Spleen (tissue), 11 donors: Measurements from ENCODE around the gene SHISA6. TPM values are rescaled to one million over a fixed set of nuclear protein-coding genes. Genes with fewer than 3 reads are reported as not detected.

Source experiments
- DNase-seq: peaks from one replicate; pipeline ENCODE4 v3.0.0-alpha.2; 2020
- H3K27ac ChIP-seq, 8 donors: fragments of 200-600 bp; sonication (generic) in 7 of 8; 1 replicate in 4 of 8; 2 replicates in 4 of 8; pipeline versions ENCODE4 v1.5.0 to v1.8.0; 2016 to 2021; ENCODE audit warnings: inconsistent platforms in 4 of 8, mild to moderate bottlenecking in 4 of 8, moderate library complexity in 1 of 8
- H3K27me3 ChIP-seq, 7 donors: fragments of 200-600 bp; sonication (generic) in 6 of 7; replicated peaks in 1 of 7; 1 replicate in 4 of 7; 2 replicates in 3 of 7; pipeline versions ENCODE4 v1.5.0 to v1.8.0; 2016 to 2021; ENCODE audit warnings: inconsistent platforms in 3 of 7, mild to moderate bottlenecking in 1 of 7
- H3K36me3 ChIP-seq, 6 donors: fragments of 200-600 bp; sonication (generic) in 5 of 6; 1 replicate in 4 of 6; 2 replicates in 2 of 6; pipeline versions ENCODE4 v1.5.0 to v1.8.0; 2016 to 2021; ENCODE audit warnings: inconsistent platforms in 2 of 6
- H3K4me1 ChIP-seq, 6 donors: fragments of 200-600 bp; sonication (generic) in 5 of 6; 1 replicate in 3 of 6; 2 replicates in 3 of 6; pipeline versions ENCODE4 v1.5.0 to v1.8.0; 2016 to 2021; ENCODE audit warnings: inconsistent platforms in 3 of 6
- H3K4me3 ChIP-seq, 8 donors: fragments of 200-600 bp; sonication (generic) in 7 of 8; 1 replicate in 4 of 8; 2 replicates in 4 of 8; pipeline versions ENCODE4 v1.5.0 to v1.8.0; 2016 to 2021; ENCODE audit warnings: inconsistent platforms in 4 of 8, mild to moderate bottlenecking in 4 of 8, moderate library complexity in 2 of 8
- H3K9me3 ChIP-seq, 8 donors: fragments of 200-600 bp; sonication (generic) in 7 of 8; 1 replicate in 4 of 8; 2 replicates in 4 of 8; pipeline versions ENCODE4 v1.5.0 to v1.8.0; 2016 to 2021; ENCODE audit warnings: inconsistent platforms in 4 of 8
- CTCF ChIP-seq, 11 experiments: fragments of 200-600 bp in 7 of 11; fragments of 450-650 bp in 4 of 11; sonication (generic) in 4 of 11; IDR thresholded peaks in 8 of 11; conservative IDR thresholded peaks in 3 of 11; 1 replicate in 7 of 11; 2 replicates in 4 of 11; pipeline versions ENCODE4 v1.4.0 to v1.8.0; 2016 to 2021; ENCODE audit warnings: antibody characterized with exemption in 11 of 11, inconsistent platforms in 4 of 11, mild to moderate bottlenecking in 1 of 11
- POLR2A ChIP-seq, 3 donors: fragments of 450-650 bp; IDR thresholded peaks; one replicate each; pipeline ENCODE4 v1.5.1; 2017; ENCODE audit warnings: antibody characterized with exemption in 3 of 3, mild to moderate bottlenecking in 1 of 3
- POLR2AphosphoS5 ChIP-seq, 3 donors: sonication (generic); formaldehyde crosslinking; IDR thresholded peaks; one replicate each; pipeline ENCODE4 v1.5.1; 2017; ENCODE audit warnings: antibody characterized with exemption in 3 of 3
- WGBS, 5 donors: extraction: QIAGEN DNeasy Blood & Tissue Kit in 3 of 5; methylation state at CpG; one replicate each; pipeline versions ENCODE4 v1.1.5 to v1.1.7; 2013 to 2018; 5-methylcytosine and 5-hydroxymethylcytosine counted together
- intact Hi-C: fragments of 100-400 bp; cut with DNase I; formaldehyde crosslinking; loops from one replicate; pipeline ENCODE4 v1.15.0; 2023; ENCODE audit warnings: low total_unique reads
- polyA plus RNA-seq, 3 donors: library from polyadenylated mRNA; stranded (reverse); fragments of 200-250 nt; gene quantifications; one replicate each; pipeline ENCODE4 v1.2.1, GENCODE V29; 2013
- total RNA-seq, 7 donors: library from RNA; depleted of rRNA in 3 of 7; stranded (reverse); fragments of >200 nt in 3 of 7; fragmentation: NEBNext Ultra II Directional in 4 of 7; extraction: Animal tissue kit (Norgen Biotek cat#: 25700) in 4 of 7; gene quantifications; one replicate each; pipeline versions ENCODE4 v1.1.0 to v1.2.1, GENCODE V29; 2016 to 2021
- donor health status: healthy with polysubstance abuse.
- donor health status: DM: no; HTN: no; CAD: no; lungs with moderate emphysema.
- donor health status: DM: no; HTN: no; CAD: no.
- donor health status: Bipolar disorder and iron deficiency.
- donor health status: healthy.
- donor health status: DM: no; HTN: no; CAD: no.
- donor health status: DM: yes; HTN: yes; CAD: no.

The SHISA6 gene
- total and polyA plus RNA-seq, 10 donors, result under 0.01 to 0.35 (median 0.10) TPM; not detected in 3

DNA sequence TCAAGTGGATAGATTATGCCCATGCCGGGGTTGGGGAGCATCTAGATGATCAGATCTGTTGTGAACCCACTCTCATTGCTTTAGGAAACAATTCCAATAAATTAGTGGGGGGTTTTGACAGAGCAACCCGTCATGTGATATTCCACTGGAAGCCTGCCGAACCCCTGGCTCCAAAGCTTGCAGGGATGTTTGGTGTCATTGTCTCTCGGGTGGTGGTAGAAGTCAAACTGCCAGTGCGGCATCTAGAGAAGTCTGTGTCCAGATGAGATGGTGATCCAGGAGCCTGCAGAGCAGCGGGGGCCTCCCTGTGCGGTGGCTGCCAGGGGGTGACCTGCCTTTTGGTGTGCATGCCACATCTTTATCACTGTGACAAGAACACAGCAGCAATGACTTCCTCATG lies 91.7 kb downstream of the SHISA6 start:
- Histone ChIP-seq H3K27me3 (peaks cover 0 to 17% (median 0%) of the 10 kb centered on the region in 7 donors), H3K9me3 (no peaks in the 10 kb centered on the region), H3K27ac (no peak overlapping the region), H3K4me3 (no peak overlapping the region), H3K4me1 (no peaks in the 10 kb centered on the region), H3K36me3 (no peaks in the 10 kb centered on the region)
- intact Hi-C loops, result no loop called here
- WGBS, 5 donors, result 88 to 93% (median 93%) methylated on average over 4 to 7 of the region's 7 CpGs
- TF ChIP-seq POLR2AphosphoS5 (IDR thresholded peaks at IDR 0.05) (no peak), CTCF (IDR thresholded peaks at IDR 0.05 in 8 of 11, conservative IDR thresholded peaks at IDR 0.05 in 3 of 11) (no peak), POLR2A (IDR thresholded peaks at IDR 0.05) (no peak)
- no peak for DNase-seq

- H3K27ac ChIP-seq, result no peak overlapping the region
- no peaks in the 10 kb centered on the region for H3K4me1 ChIP-seq
- H3K27me3 ChIP-seq, result peaks cover 0 to 17% (median 0%) of the 10 kb centered on the region in 7 donors
- no peak overlapping the region for H3K4me3 ChIP-seq
- H3K36me3 ChIP-seq, result no peaks in the 10 kb centered on the region
- TF ChIP-seq POLR2A (IDR thresholded peaks at IDR 0.05), result no peak
- 75 to 84% (median 82%) methylated on average over 1 to 4 of the region's 4 CpGs; no CpG with 5 or more reads in 1 of the 5 donors for WGBS, 5 donors
- H3K9me3 ChIP-seq, result no peaks in the 10 kb centered on the region
- DNase-seq, result no peak
- intact Hi-C loops, result no loop called here
These were observed 93.5 kb downstream of the SHISA6 start for GRCh38 chr17:11334493-11334892.

DNA sequence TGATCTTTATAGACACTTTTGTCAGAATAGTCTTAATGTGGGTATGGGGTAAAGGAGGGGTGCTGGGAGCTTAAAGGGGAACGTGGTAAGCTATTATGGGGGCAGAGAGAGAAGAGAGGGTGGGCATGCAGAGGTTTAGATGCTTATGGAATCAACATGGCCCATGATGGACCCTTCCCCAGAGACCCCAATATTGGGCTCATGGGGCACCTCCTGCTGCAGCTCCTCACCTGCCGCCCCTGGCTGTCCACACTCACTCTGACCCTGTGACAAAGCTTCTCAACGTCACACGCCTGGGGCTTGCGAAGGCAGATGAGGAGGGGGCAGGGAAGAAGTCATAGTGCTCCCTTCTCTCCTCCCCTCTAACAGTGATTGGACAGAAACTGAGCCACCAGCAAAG lies 95.3 kb downstream of the SHISA6 start:
- peaks cover 0 to 14% (median 0%) of the 10 kb centered on the region in 7 donors for H3K27me3 ChIP-seq
- 54 to 68% (median 58%) methylated on average over 5 of the region's 5 CpGs for WGBS, 5 donors
- H3K4me3 ChIP-seq, result no peak overlapping the region
- DNase-seq, result no peak
- no peaks in the 10 kb centered on the region for H3K4me1 ChIP-seq
- no peaks in the 10 kb centered on the region for H3K36me3 ChIP-seq
- intact Hi-C loops, result no loop called here
- no peaks in the 10 kb centered on the region for H3K9me3 ChIP-seq
- TF ChIP-seq POLR2A (IDR thresholded peaks at IDR 0.05) (no peak), POLR2AphosphoS5 (IDR thresholded peaks at IDR 0.05) (no peak), CTCF (IDR thresholded peaks at IDR 0.05 in 8 of 11, conservative IDR thresholded peaks at IDR 0.05 in 3 of 11) (no peak)
- no peak overlapping the region for H3K27ac ChIP-seq

GRCh38 chr17:11340803-11341202 lies 99.8 kb downstream of the SHISA6 start:
- intact Hi-C loops, result no loop called here
- Histone ChIP-seq H3K4me1 (no peaks in the 10 kb centered on the region), H3K27me3 (peaks cover 0 to 7% (median 0%) of the 10 kb centered on the region in 7 donors), H3K36me3 (no peaks in the 10 kb centered on the region), H3K9me3 (no peaks in the 10 kb centered on the region), H3K27ac (no peak overlapping the region), H3K4me3 (no peak overlapping the region)
- TF ChIP-seq POLR2AphosphoS5 (IDR thresholded peaks at IDR 0.05) (no peak), CTCF (IDR thresholded peaks at IDR 0.05 in 8 of 11, conservative IDR thresholded peaks at IDR 0.05 in 3 of 11) (no peak), POLR2A (IDR thresholded peaks at IDR 0.05) (no peak)
- 33 to 59% (median 57%) methylated on average over 3 of the region's 3 CpGs for WGBS, 5 donors
- DNase-seq, result no peak

GRCh38 chr17:11342138-11342537 lies 101.1 kb downstream of the SHISA6 start:
- no peak overlapping the region for H3K27ac ChIP-seq
- no peak overlapping the region for H3K4me3 ChIP-seq
- TF ChIP-seq POLR2AphosphoS5 (IDR thresholded peaks at IDR 0.05) (no peak), CTCF (IDR thresholded peaks at IDR 0.05 in 8 of 11, conservative IDR thresholded peaks at IDR 0.05 in 3 of 11) (no peak), POLR2A (IDR thresholded peaks at IDR 0.05) (no peak)
- H3K27me3 ChIP-seq, result peaks cover 0 to 4% (median 0%) of the 10 kb centered on the region in 7 donors
- no peaks in the 10 kb centered on the region for H3K36me3 ChIP-seq
- DNase-seq, result no peak
- H3K9me3 ChIP-seq, result peaks cover 0 to under 1% (median 0%) of the 10 kb centered on the region in 8 donors
- intact Hi-C loops, result no loop called here
- H3K4me1 ChIP-seq, result no peaks in the 10 kb centered on the region
- 57 to 69% (median 63%) methylated on average over 3 of the region's 3 CpGs for WGBS, 5 donors
